Measurements from ENCODE around the gene FGD2. TPM values are rescaled to one million over a fixed set of nuclear protein-coding genes. Genes with fewer than 3 reads are reported as not detected.

FGD2 gene
- total RNA-seq, 1 experiment from 2014 or later = 0.13 TPM

- no peak overlapping the region for H2BK20ac ChIP-seq (ENCODE audit: low read depth, low read length, poor library complexity, severe bottlenecking)
- H4K8ac ChIP-seq (replicated peaks; ENCODE audit: insufficient read length, low read depth, low read length) = no peak overlapping the region
- no CpG with 5 or more reads among the region's 6 CpGs for WGBS (ENCODE audit: extremely low coverage, insufficient read length, low lambda C conversion rate)
- no peaks in the 10 kb centered on the region for H3K9me3 Mint-ChIP-seq
- no peak overlapping the region for H2BK12ac ChIP-seq (ENCODE audit: insufficient read length, low read depth, low read length)
- no peak for DNase-seq
- H3T11ph ChIP-seq (ENCODE audit: low read length) = no peak overlapping the region
- H3K27ac Mint-ChIP-seq = 0 out of 7 replicates have a peak overlapping the region, but pooled peaks of 1 of the 3 experiments have one; percentile 4
- no peak overlapping the region; a peak in 1 of 5 replicates for H3K4me3 Mint-ChIP-seq
- no peak overlapping the region for H2BK15ac ChIP-seq (ENCODE audit: low read depth, low read length)
- H2BK5ac ChIP-seq (ENCODE audit: insufficient read length, low read length) = no peak overlapping the region
- H3K4me2 ChIP-seq (ENCODE audit: insufficient read depth, insufficient read length, low read length) = no peak overlapping the region
- no peak for TF ChIP-seq CTCF (conservative IDR thresholded peaks at IDR 0.05)
- no peak overlapping the region for H3K4ac ChIP-seq (ENCODE audit: low read depth, low read length)
- no peak overlapping the region for H2AFZ ChIP-seq (ENCODE audit: low read length)
- no peak overlapping the region for H3K9ac ChIP-seq (ENCODE audit: extremely low read depth, insufficient read length, low read length)
- no peaks in the 10 kb centered on the region for H3K79me1 ChIP-seq (ENCODE audit: insufficient read depth, low read depth, low read length, poor library complexity, severe bottlenecking)
- peaks cover 31 to 33% of the 10 kb centered on the region in 2 experiments for H3K4me1 Mint-ChIP-seq
- H4K20me1 ChIP-seq (ENCODE audit: control insufficient read depth, insufficient read depth, insufficient read length) = no peaks in the 10 kb centered on the region
- no peak overlapping the region for H3K23ac ChIP-seq (ENCODE audit: insufficient read length, low read depth, low read length)
- no peak overlapping the region for H3K27ac ChIP-seq (ENCODE audit: insufficient read length, low read depth, low read length)
- H2BK120ac ChIP-seq (ENCODE audit: low read depth, low read length, poor library complexity, severe bottlenecking) = no peak overlapping the region
- H3K4me1 ChIP-seq (ENCODE audit: insufficient read depth, low read length) = no peaks in the 10 kb centered on the region
- H3K56ac ChIP-seq (ENCODE audit: insufficient read length, low read depth, low read length) = no peak overlapping the region
- H3K23me2 ChIP-seq (ENCODE audit: insufficient read length, low read depth, low read length, poor library complexity, severe bottlenecking) = no peaks in the 10 kb centered on the region
- no peaks in the 10 kb centered on the region for H3K79me2 ChIP-seq (ENCODE audit: insufficient read depth, low read length)
- no peaks in the 10 kb centered on the region for H3K27me3 ChIP-seq (ENCODE audit: insufficient read depth, low read length)
- H3K27me3 Mint-ChIP-seq (ENCODE audit: low read depth) = no peaks in the 10 kb centered on the region
- H3K14ac ChIP-seq (ENCODE audit: insufficient read depth, low read length) = no peak overlapping the region
- H3K36me3 Mint-ChIP-seq (ENCODE audit: insufficient read depth in 1 of 3, low read depth in 3 of 3) = peaks cover 0 to 2% (median 0%) of the 10 kb centered on the region in 3 experiments; a peak in 1 of 7 replicates
- H3K18ac ChIP-seq (ENCODE audit: insufficient read length, low read depth, low read length) = no peak overlapping the region
- no peak overlapping the region for H2AK5ac ChIP-seq (ENCODE audit: insufficient read length, low read length)
- H4K91ac ChIP-seq (ENCODE audit: insufficient read length, low read depth, low read length) = no peak overlapping the region
- H4K5ac ChIP-seq (ENCODE audit: insufficient read length, low read depth, low read length) = no peak overlapping the region
- no peaks in the 10 kb centered on the region for H3K9me3 ChIP-seq (ENCODE audit: control insufficient read depth, low read depth, low read length)
Observed at GRCh38 chr6:37062424-37062823, 57.0 kb downstream of the FGD2 start.
